NAMALWA (cell line): ENCODE results near the gene AK9.
"Not testable (repeated sequence)": the region's sequence is repeated elsewhere in the genome, so short reads cannot be mapped to it uniquely, and the experiment has no call there.

Experiments
- DNase-seq: peaks from one replicate; pipeline ENCODE4 v3.0.0-alpha.2; 2015; ENCODE audit warnings: low spot score

Gene AK9

GRCh38 chr6:109695468-109695867 lies 4.5 kb upstream of the AK9 start:
- peak; percentile 53 for DNase-seq

GRCh38 chr6:109693111-109693510 lies 2.1 kb upstream of the AK9 start:
- peak; percentile 52 for DNase-seq

- peak; percentile 66 for DNase-seq
Observed at GRCh38 chr6:109690373-109690736, 647 bp downstream of the AK9 start.

- no peak for DNase-seq
Observed at GRCh38 chr6:109687271-109687761, 3.7 kb downstream of the AK9 start.

GRCh38 chr6:109686566-109687265 lies 4.3 kb downstream of the AK9 start:
- no peak for DNase-seq

GRCh38 chr6:109678661-109679505 lies 12.1 kb downstream of the AK9 start:
- DNase-seq, result not testable (repeated sequence)

GRCh38 chr6:109678240-109678639 lies 12.8 kb downstream of the AK9 start:
- no peak for DNase-seq

GRCh38 chr6:109676724-109677123 lies 14.3 kb downstream of the AK9 start:
- DNase-seq, result no peak

- no peak for DNase-seq
Observed at GRCh38 chr6:109672839-109673238, 18.2 kb downstream of the AK9 start.

- no peak for DNase-seq
Observed at GRCh38 chr6:109672175-109672574, 18.8 kb downstream of the AK9 start.

GRCh38 chr6:109671733-109672132 lies 19.3 kb downstream of the AK9 start:
- no peak for DNase-seq

GRCh38 chr6:109669811-109670210 lies 21.2 kb downstream of the AK9 start:
- no peak for DNase-seq

GRCh38 chr6:109662192-109662591 lies 28.8 kb downstream of the AK9 start:
- no peak for DNase-seq

GRCh38 chr6:109660526-109661320 lies 30.3 kb downstream of the AK9 start:
- DNase-seq, result no peak

GRCh38 chr6:109655761-109656262 lies 35.2 kb downstream of the AK9 start:
- no peak for DNase-seq

- no peak for DNase-seq
Observed at GRCh38 chr6:109653264-109653663, 37.7 kb downstream of the AK9 start.

GRCh38 chr6:109644131-109644530 lies 46.9 kb downstream of the AK9 start:
- no peak for DNase-seq

- DNase-seq, result no peak
Observed at GRCh38 chr6:109632405-109632804, 58.6 kb downstream of the AK9 start.

GRCh38 chr6:109631403-109631802 lies 59.6 kb downstream of the AK9 start:
- DNase-seq, result no peak

- DNase-seq, result no peak
Observed at GRCh38 chr6:109628158-109629000, 62.6 kb downstream of the AK9 start.

GRCh38 chr6:109626311-109626710 lies 64.7 kb downstream of the AK9 start:
- no peak for DNase-seq
